Measurements from ENCODE around the gene SSTR3.
"Not testable (repeated sequence)": the region's sequence is repeated elsewhere in the genome, so short reads cannot be mapped to it uniquely, and the experiment has no call there.

The SSTR3 gene

GRCh38 chr22:37212174-37212906 lies at the start of gene SSTR3:
TSS of gene SSTR3 (minus strand) at chr22:37212477. CDS start at chr22:37207803, 4,674 bp downstream.
- peak; percentile 9 for DNase-seq

- DNase-seq = peak; percentile 69
These were observed 48.6 kb upstream of the SSTR3 start for GRCh38 chr22:37260901-37261336.

- DNase-seq = no peak
These were observed 48.0 kb upstream of the SSTR3 start for GRCh38 chr22:37260155-37260795.

- no peak for DNase-seq
These were observed 47.3 kb upstream of the SSTR3 start for GRCh38 chr22:37259540-37260029.

GRCh38 chr22:37258753-37259401 lies 46.6 kb upstream of the SSTR3 start:
- DNase-seq = no peak

- DNase-seq = no peak
These were observed 45.9 kb upstream of the SSTR3 start for GRCh38 chr22:37258005-37258752.

- peak; percentile 15 for DNase-seq
These were observed 43.9 kb upstream of the SSTR3 start for GRCh38 chr22:37256075-37256726.

- DNase-seq = no peak
These were observed 43.3 kb upstream of the SSTR3 start for GRCh38 chr22:37255558-37256006.

- DNase-seq = no peak
These were observed 42.6 kb upstream of the SSTR3 start for GRCh38 chr22:37254867-37255233.

GRCh38 chr22:37254209-37254866 lies 42.1 kb upstream of the SSTR3 start:
- DNase-seq = no peak

- DNase-seq = no peak
These were observed 40.9 kb upstream of the SSTR3 start for GRCh38 chr22:37253126-37253660.

GRCh38 chr22:37251836-37252235 lies 39.6 kb upstream of the SSTR3 start:
- not testable (repeated sequence) for DNase-seq

GRCh38 chr22:37249986-37250385 lies 37.7 kb upstream of the SSTR3 start:
- DNase-seq = peak; percentile 17

- no peak for DNase-seq
These were observed 36.0 kb upstream of the SSTR3 start for GRCh38 chr22:37248251-37248650.

- no peak for DNase-seq
These were observed 33.5 kb upstream of the SSTR3 start for GRCh38 chr22:37245740-37246139.

GRCh38 chr22:37244922-37245722 lies 32.8 kb upstream of the SSTR3 start:
- peak; percentile 61 for DNase-seq

GRCh38 chr22:37244114-37244921 lies 32.0 kb upstream of the SSTR3 start, which contains the start of gene RAC2:
TSS of gene RAC2 (minus strand) at chr22:37244269. CDS start at chr22:37244148, 121 bp downstream.
- peak; percentile 93 for DNase-seq

- DNase-seq = peak; percentile 26
These were observed 31.3 kb upstream of the SSTR3 start for GRCh38 chr22:37243402-37244113.

- peak; percentile 93 for DNase-seq
These were observed 30.2 kb upstream of the SSTR3 start for GRCh38 chr22:37242395-37242918.

Measured in CD4-positive, alpha-beta T cell treated with Interleukin-15 for 1 hour (primary cell).